Cardiac muscle cell (in vitro differentiated cells and primary cell): ENCODE results near the gene ZNF575. TPM values are rescaled to one million over a fixed set of nuclear protein-coding genes. Genes with fewer than 3 reads are reported as not detected.

Source experiments
- DNase-seq, 2 donors: peaks; one replicate each; pipeline versions ENCODE4 v3.0.0 to v3.0.0-alpha.2; 2010 to 2017; ENCODE audit warnings: low read depth in 1 of 2, low spot score in 1 of 2
- H3K27ac ChIP-seq: fragments of 200-600 bp; sonication (generic); 2 replicates; pipeline ENCODE4 v1.5.1; 2016
- H3K27me3 ChIP-seq: fragments of 200-600 bp; sonication (generic); 2 replicates; pipeline ENCODE4 v1.6.0; 2016; ENCODE audit warnings: control low read depth
- H3K36me3 ChIP-seq: fragments of 200-600 bp; sonication (generic); 2 replicates; pipeline ENCODE4 v1.5.1; 2016; ENCODE audit warnings: control low read depth
- H3K4me1 ChIP-seq: fragments of 200-600 bp; sonication (generic); 2 replicates; pipeline ENCODE4 v1.8.1; 2017; ENCODE audit warnings: low read depth, mild to moderate bottlenecking, mixed run types
- H3K4me3 ChIP-seq: fragments of 200-600 bp; sonication (generic); 2 replicates; pipeline ENCODE4 v1.5.1; 2016; ENCODE audit warnings: mild to moderate bottlenecking
- H3K9me3 ChIP-seq: fragments of 200-600 bp; sonication (generic); 2 replicates; pipeline ENCODE4 v1.5.1; 2017; ENCODE audit warnings: low read depth, mild to moderate bottlenecking, control low read depth
- polyA plus RNA-seq: library from polyadenylated mRNA; unstranded; fragments of >200 nt; fragmentation: Nextera tagmentation; extraction: Ambion mirVana; gene quantifications from 2 replicates; pipeline ENCODE4 v1.2.1, GENCODE V29; 2016
- total RNA-seq: library from RNA; depleted of rRNA; stranded (reverse); fragments of >200 nt; gene quantifications from 2 replicates; pipeline ENCODE4 v1.2.3, GENCODE V29; 2016
- TF ChIP-seq, protein P1 (sequence below): IDR thresholded peaks from 2 replicates; pipeline ENCODE4 v1.5.1; 2012; ENCODE audit warnings: low read depth, mild to moderate bottlenecking, low read length

Gene ZNF575
- total and polyA plus RNA-seq, 2 experiments from 2014 or later: 3.3 TPM; not detected in 1

DNA sequence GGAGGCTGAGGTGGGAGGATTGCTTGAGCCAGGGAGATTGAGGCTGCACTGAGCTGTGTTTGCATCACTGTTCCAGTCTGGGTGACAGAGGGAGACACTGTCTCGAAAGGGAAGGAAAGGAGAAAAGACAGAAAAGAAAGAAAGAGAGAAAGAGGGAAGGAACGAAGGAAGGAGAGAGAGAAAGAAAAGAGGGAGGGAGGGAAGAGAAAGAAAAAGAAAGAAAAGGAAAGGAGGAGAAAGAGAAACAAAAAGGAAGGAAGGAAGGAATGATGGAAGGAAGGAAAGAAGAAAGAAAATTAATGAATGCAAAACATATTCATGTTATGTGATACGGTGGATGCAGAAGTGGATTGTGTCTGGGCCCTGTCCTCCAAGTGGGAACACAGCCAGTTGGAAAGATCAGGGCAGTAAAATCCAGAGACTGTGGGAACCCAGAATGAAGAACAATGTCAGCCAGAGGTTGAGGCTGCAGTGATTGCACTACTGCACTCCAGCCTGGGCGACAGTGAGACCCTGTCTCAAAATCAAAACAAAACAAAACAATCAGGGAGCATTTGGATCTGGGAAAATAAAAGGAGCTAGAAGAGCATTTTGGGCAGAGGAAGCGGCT, 34.6 kb upstream of the ZNF575 start:
- DNase-seq: no peak
- TF ChIP-seq, protein P1, sequence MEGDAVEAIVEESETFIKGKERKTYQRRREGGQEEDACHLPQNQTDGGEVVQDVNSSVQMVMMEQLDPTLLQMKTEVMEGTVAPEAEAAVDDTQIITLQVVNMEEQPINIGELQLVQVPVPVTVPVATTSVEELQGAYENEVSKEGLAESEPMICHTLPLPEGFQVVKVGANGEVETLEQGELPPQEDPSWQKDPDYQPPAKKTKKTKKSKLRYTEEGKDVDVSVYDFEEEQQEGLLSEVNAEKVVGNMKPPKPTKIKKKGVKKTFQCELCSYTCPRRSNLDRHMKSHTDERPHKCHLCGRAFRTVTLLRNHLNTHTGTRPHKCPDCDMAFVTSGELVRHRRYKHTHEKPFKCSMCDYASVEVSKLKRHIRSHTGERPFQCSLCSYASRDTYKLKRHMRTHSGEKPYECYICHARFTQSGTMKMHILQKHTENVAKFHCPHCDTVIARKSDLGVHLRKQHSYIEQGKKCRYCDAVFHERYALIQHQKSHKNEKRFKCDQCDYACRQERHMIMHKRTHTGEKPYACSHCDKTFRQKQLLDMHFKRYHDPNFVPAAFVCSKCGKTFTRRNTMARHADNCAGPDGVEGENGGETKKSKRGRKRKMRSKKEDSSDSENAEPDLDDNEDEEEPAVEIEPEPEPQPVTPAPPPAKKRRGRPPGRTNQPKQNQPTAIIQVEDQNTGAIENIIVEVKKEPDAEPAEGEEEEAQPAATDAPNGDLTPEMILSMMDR: no peak
- Histone ChIP-seq H3K36me3 (no peaks in the 10 kb centered on the region), H3K4me3 (no peak overlapping the region), H3K27me3 (no peaks in the 10 kb centered on the region), H3K27ac (no peak overlapping the region), H3K9me3 (no peaks in the 10 kb centered on the region), H3K4me1 (no peaks in the 10 kb centered on the region)

- Histone ChIP-seq H3K27ac (no peak overlapping the region), H3K36me3 (no peaks in the 10 kb centered on the region), H3K4me3 (no peak overlapping the region), H3K27me3 (no peaks in the 10 kb centered on the region), H3K9me3 (no peaks in the 10 kb centered on the region), H3K4me1 (no peaks in the 10 kb centered on the region)
- no peak for DNase-seq
- TF ChIP-seq, protein P1: no peak
These were observed 33.9 kb upstream of the ZNF575 start for GRCh38 chr19:43499042-43499441.

- no peak for DNase-seq
- H3K4me3 ChIP-seq: no peak overlapping the region
- H3K9me3 ChIP-seq: no peaks in the 10 kb centered on the region
These were observed 31.1 kb upstream of the ZNF575 start for GRCh38 chr19:43501661-43502418.

DNA sequence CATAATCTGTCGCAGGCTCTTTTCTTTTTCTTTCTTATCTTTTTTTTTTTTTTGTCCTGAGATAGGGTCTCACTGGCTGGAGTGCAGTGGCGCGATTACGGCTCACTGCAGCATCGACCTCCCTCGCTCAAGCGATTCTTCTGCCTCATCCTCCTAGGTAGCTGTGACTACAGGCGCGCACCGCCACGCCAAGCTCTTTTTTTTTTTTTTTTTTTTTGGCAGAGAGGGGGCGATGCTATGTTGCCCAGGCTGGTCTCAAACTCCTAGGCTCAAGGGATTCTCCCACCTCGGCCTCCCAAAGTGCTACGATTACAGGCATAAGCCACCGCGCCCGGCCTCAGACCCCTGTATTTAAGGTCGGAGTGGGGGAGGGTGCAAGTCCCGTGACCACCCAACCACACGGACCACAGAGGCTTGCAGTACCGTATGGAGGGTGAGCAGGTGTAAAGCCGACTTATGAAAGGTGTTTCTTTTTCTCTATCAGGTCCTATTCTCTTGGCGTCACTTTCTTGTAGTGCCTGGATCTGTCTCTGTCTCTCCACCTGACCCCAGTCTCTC, 30.5 kb upstream of the ZNF575 start:
- H3K27me3 ChIP-seq: no peaks in the 10 kb centered on the region
- no peak overlapping the region for H3K4me3 ChIP-seq
- TF ChIP-seq, protein P1: no peak

More at GRCh38 chr19:43501661-43502418, 31.1 kb upstream of the ZNF575 start:
- TF ChIP-seq, protein P1: no peak
- H3K4me1 ChIP-seq: no peaks in the 10 kb centered on the region
- H3K36me3 ChIP-seq: no peaks in the 10 kb centered on the region
- H3K27ac ChIP-seq: no peak overlapping the region
- no peaks in the 10 kb centered on the region for H3K27me3 ChIP-seq

DNA sequence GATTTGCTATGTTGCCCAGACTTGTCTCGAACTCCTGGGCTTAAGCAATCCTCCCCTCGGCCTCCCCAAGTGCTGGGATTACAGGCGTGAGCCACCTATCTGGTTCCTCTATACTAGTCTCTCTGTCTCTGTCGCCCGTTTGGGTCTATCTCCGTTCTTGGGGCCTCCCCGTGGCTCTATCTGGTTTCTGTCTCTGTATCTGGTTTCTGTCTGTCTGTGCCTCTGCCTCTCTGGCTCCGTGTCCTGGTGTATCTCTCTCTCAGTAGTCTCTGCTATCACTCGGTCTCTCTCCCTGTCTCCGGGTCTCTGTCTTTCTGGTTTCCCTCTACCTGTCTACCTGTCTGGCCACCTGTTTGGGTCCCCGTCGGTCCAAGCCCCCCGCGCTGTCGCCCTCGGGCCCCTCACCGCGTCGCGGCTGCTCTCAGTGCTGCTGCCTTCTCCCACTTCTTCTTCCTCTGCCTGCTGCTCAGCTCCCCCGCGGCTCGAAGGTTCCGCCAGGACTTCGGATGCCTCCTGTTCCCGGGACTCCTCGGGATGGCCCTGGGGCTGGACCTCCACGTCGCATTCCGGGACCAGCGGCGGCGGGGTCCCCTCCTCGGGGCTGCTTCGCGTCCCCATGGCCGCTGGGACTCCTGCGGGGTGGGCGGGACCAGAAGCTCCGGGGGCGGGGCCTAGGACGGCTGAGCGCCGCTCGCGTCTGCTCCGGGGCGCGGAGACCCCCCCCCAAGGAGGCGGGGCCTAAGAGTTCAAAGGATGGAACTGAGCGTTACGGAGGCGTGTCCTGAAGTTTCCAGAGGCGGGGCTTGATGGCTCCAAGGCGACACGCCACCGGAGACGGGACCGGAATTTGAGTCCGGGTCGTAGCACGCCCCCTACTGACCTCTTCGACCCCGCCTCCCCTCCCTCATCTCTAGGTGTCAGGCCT, 29.2 kb upstream of the ZNF575 start:
- Histone ChIP-seq H3K36me3 (no peaks in the 10 kb centered on the region), H3K27me3 (no peaks in the 10 kb centered on the region), H3K4me3 (peak overlapping the region; percentile 53), H3K9me3 (no peaks in the 10 kb centered on the region), H3K27ac (peak overlapping the region; percentile 74), H3K4me1 (no peaks in the 10 kb centered on the region)
- peak; percentile 89 to 98 for DNase-seq
- TF ChIP-seq, protein P1: no peak

More for the DNA sequence above, 30.5 kb upstream of the ZNF575 start:
- H3K36me3 ChIP-seq: no peaks in the 10 kb centered on the region
- no peaks in the 10 kb centered on the region for H3K4me1 ChIP-seq
- no peak for DNase-seq
- H3K27ac ChIP-seq: no peak overlapping the region
- no peaks in the 10 kb centered on the region for H3K9me3 ChIP-seq
